Activated CD4-positive, alpha-beta memory T cell treated with anti-CD3 and anti-CD28 coated beads for 36 hours (primary cell): Measurements from ENCODE around the gene MTCP1. TPM values are rescaled to one million over a fixed set of nuclear protein-coding genes. Genes with fewer than 3 reads are reported as not detected.

Source experiments
- CTCF ChIA-PET: fragments of 350-600 bp; sonication (Branson Sonifier 250); formaldehyde crosslinking; loops from one replicate; lab custom pipeline; 2021; ENCODE audit warnings: antibody characterized with exemption, inconsistent platforms; lab: Charles Lee
- POLR2A ChIA-PET: fragments of 350-600 bp; sonication (Branson Sonifier 250); formaldehyde crosslinking; loops from one replicate; lab custom pipeline; 2021; ENCODE audit warnings: antibody characterized with exemption; lab: Charles Lee
- DNase-seq: peaks from one replicate; pipeline ENCODE4 v3.0.0-alpha.2; 2020
- H3K27ac Mint-ChIP-seq: one replicate; pipeline ENCODE4 v1.8.0; 2021; ENCODE audit warnings: mixed read lengths
- H3K27me3 Mint-ChIP-seq: one replicate; pipeline ENCODE4 v1.8.0; 2021; ENCODE audit warnings: mixed read lengths
- H3K36me3 Mint-ChIP-seq: one replicate; pipeline ENCODE4 v1.8.0; 2021; ENCODE audit warnings: mixed read lengths
- H3K4me1 Mint-ChIP-seq: one replicate; pipeline ENCODE4 v1.8.0; 2021; ENCODE audit warnings: low read depth, mixed read lengths
- H3K4me3 Mint-ChIP-seq: one replicate; pipeline ENCODE4 v1.8.0; 2021; ENCODE audit warnings: mild to moderate bottlenecking, mixed read lengths
- H3K9me3 Mint-ChIP-seq: one replicate; pipeline ENCODE4 v1.8.0; 2021; ENCODE audit warnings: mixed read lengths
- intact Hi-C: fragments of 100-400 bp; cut with micrococcal nuclease; formaldehyde crosslinking; loops from one replicate; pipeline ENCODE4 v1.15.1; 2023
- total RNA-seq, 2 experiments: library from RNA; stranded (reverse); gene quantifications; one replicate each; pipeline ENCODE4 v1.2.3, GENCODE V29; 2021

Gene MTCP1
- total RNA-seq, 2 experiments from 2014 or later, result 16.2 to 19.2 TPM

- H3K4me1 Mint-ChIP-seq, result peaks cover 30% of the 10 kb centered on the region
- POLR2A ChIA-PET, result no interaction called here
- no peaks in the 10 kb centered on the region for H3K9me3 Mint-ChIP-seq
- peak overlapping the region; percentile 62 for H3K27ac Mint-ChIP-seq
- peaks cover 4% of the 10 kb centered on the region for H3K36me3 Mint-ChIP-seq
- DNase-seq, result peak; percentile 12
- CTCF ChIA-PET, result no interaction called here
- H3K27me3 Mint-ChIP-seq, result no peaks in the 10 kb centered on the region
- no peak overlapping the region for H3K4me3 Mint-ChIP-seq
- intact Hi-C loops, result no loop called here
These were observed 18.0 kb downstream of the MTCP1 start for GRCh38 chrX:155052738-155053498.

- ChIA-PET POLR2A (no interaction called here), CTCF (interaction anchor here (0.6 to 1.6 kb wide), 8 partner anchors 8 to 148 kb away, joined by 3 to 11 read pairs (median 5); partner anchors contain the start of gene FUNDC2)
These were observed 21.8 kb downstream of the MTCP1 start for GRCh38 chrX:155048977-155049619.

GRCh38 chrX:155046811-155047528, 24.0 kb downstream of the MTCP1 start:
- Mint-ChIP-seq H3K4me3 (no peak overlapping the region), H3K9me3 (no peaks in the 10 kb centered on the region)
- DNase-seq, result no peak

More at GRCh38 chrX:155048977-155049619, 21.8 kb downstream of the MTCP1 start:
- peak; percentile 53 for DNase-seq
- Mint-ChIP-seq H3K27ac (peak overlapping the region; percentile 33), H3K9me3 (no peaks in the 10 kb centered on the region), H3K36me3 (peaks cover 4% of the 10 kb centered on the region), H3K4me1 (peaks cover 16% of the 10 kb centered on the region), H3K27me3 (no peaks in the 10 kb centered on the region), H3K4me3 (no peak overlapping the region)
- intact Hi-C loops, result no loop called here

GRCh38 chrX:155046129-155046810, 24.7 kb downstream of the MTCP1 start:
- intact Hi-C loops, result no loop called here
- Mint-ChIP-seq H3K4me1 (peaks cover 16% of the 10 kb centered on the region), H3K27me3 (no peaks in the 10 kb centered on the region), H3K27ac (no peak overlapping the region), H3K4me3 (no peak overlapping the region), H3K36me3 (peaks cover 4% of the 10 kb centered on the region), H3K9me3 (no peaks in the 10 kb centered on the region)
- DNase-seq, result no peak
- CTCF ChIA-PET, result interaction anchor here (2.0 kb wide), 1 partner anchor 10 kb away, joined by 11 read pairs; no protein-coding TSS in a partner anchor
- POLR2A ChIA-PET, result no interaction called here

More at GRCh38 chrX:155046811-155047528, 24.0 kb downstream of the MTCP1 start:
- CTCF ChIA-PET, result interaction anchor here (2.0 kb wide), 1 partner anchor 10 kb away, joined by 11 read pairs; no protein-coding TSS in a partner anchor
- intact Hi-C loops, result no loop called here
- Mint-ChIP-seq H3K4me1 (peaks cover 16% of the 10 kb centered on the region), H3K27ac (no peak overlapping the region), H3K27me3 (no peaks in the 10 kb centered on the region), H3K36me3 (peaks cover 6% of the 10 kb centered on the region)
- POLR2A ChIA-PET, result no interaction called here

- no peak overlapping the region for H3K27ac Mint-ChIP-seq
- peaks cover 19% of the 10 kb centered on the region for H3K36me3 Mint-ChIP-seq
- H3K27me3 Mint-ChIP-seq, result no peaks in the 10 kb centered on the region
- H3K4me3 Mint-ChIP-seq, result no peak overlapping the region
- peaks cover 5% of the 10 kb centered on the region for H3K9me3 Mint-ChIP-seq
- H3K4me1 Mint-ChIP-seq, result peaks cover 9% of the 10 kb centered on the region
- no peak for DNase-seq
- ChIA-PET CTCF (no interaction called here), POLR2A (no interaction called here)
- intact Hi-C loops, result no loop called here
These were observed 35.2 kb downstream of the MTCP1 start for GRCh38 chrX:155035688-155036087.

- Mint-ChIP-seq H3K4me1 (peaks cover 20% of the 10 kb centered on the region), H3K36me3 (peaks cover 16% of the 10 kb centered on the region), H3K27ac (no peak overlapping the region), H3K4me3 (no peak overlapping the region), H3K27me3 (no peaks in the 10 kb centered on the region), H3K9me3 (peaks cover 5% of the 10 kb centered on the region)
- DNase-seq, result no peak
- CTCF ChIA-PET, result no interaction called here
- POLR2A ChIA-PET, result no interaction called here
- intact Hi-C loops, result no loop called here
These were observed 39.3 kb downstream of the MTCP1 start for GRCh38 chrX:155031657-155032056.

- Mint-ChIP-seq H3K4me1 (peaks cover 21% of the 10 kb centered on the region), H3K4me3 (peak overlapping the region; percentile 43), H3K9me3 (no peaks in the 10 kb centered on the region), H3K27ac (peak overlapping the region; percentile 53), H3K27me3 (no peaks in the 10 kb centered on the region), H3K36me3 (no peaks in the 10 kb centered on the region)
- DNase-seq, result no peak
- ChIA-PET POLR2A (no interaction called here), CTCF (interaction anchor here (3.1 kb wide), 1 partner anchor 28 kb away, joined by 12 read pairs; no protein-coding TSS in a partner anchor)
- intact Hi-C loops, result no loop called here
These were observed 42.1 kb downstream of the MTCP1 start for GRCh38 chrX:155028877-155029291.

GRCh38 chrX:155028129-155028528, 42.8 kb downstream of the MTCP1 start:
- H3K27ac Mint-ChIP-seq, result peak overlapping the region; percentile 94
- no peaks in the 10 kb centered on the region for H3K36me3 Mint-ChIP-seq
- peak overlapping the region; percentile 83 for H3K4me3 Mint-ChIP-seq
- intact Hi-C loops, result no loop called here
- no peaks in the 10 kb centered on the region for H3K27me3 Mint-ChIP-seq
- peaks cover 21% of the 10 kb centered on the region for H3K4me1 Mint-ChIP-seq
- peak; percentile 9 for DNase-seq
- ChIA-PET CTCF (interaction anchor here (0.8 to 3.3 kb wide), 3 partner anchors 21 to 48 kb away, joined by 3 to 12 read pairs (median 11); no protein-coding TSS in a partner anchor), POLR2A (no interaction called here)
- no peaks in the 10 kb centered on the region for H3K9me3 Mint-ChIP-seq

GRCh38 chrX:155027509-155028066, 43.3 kb downstream of the MTCP1 start:
- H3K9me3 Mint-ChIP-seq, result no peaks in the 10 kb centered on the region
- peak overlapping the region; percentile 94 for H3K27ac Mint-ChIP-seq
- no peaks in the 10 kb centered on the region for H3K27me3 Mint-ChIP-seq
- peak overlapping the region; percentile 83 for H3K4me3 Mint-ChIP-seq
- ChIA-PET CTCF (interaction anchor here (0.8 to 3.3 kb wide), 5 partner anchors 21 to 188 kb away, joined by 3 to 12 read pairs (median 3); no protein-coding TSS in a partner anchor), POLR2A (interaction anchor here (1.3 kb wide), 1 partner anchor 42 kb away, joined by 5 read pairs; no protein-coding TSS in a partner anchor)
- H3K4me1 Mint-ChIP-seq, result peaks cover 21% of the 10 kb centered on the region
- intact Hi-C loops, result loop anchor here (2.0 kb wide), 1 partner anchor 37 kb away; no protein-coding TSS in a partner anchor
- peak; percentile 11 for DNase-seq
- no peaks in the 10 kb centered on the region for H3K36me3 Mint-ChIP-seq

- no peaks in the 10 kb centered on the region for H3K27me3 Mint-ChIP-seq
These were observed 44.0 kb downstream of the MTCP1 start, which contains the start of gene FUNDC2 for GRCh38 chrX:155026727-155027508. Gene FUNDC2 (plus strand): TSS chrX:155026844. CDS start chrX:155026939, 95 bp downstream.

More at GRCh38 chrX:155026727-155027508, 44.0 kb downstream of the MTCP1 start, which contains the start of gene FUNDC2:
- ChIA-PET POLR2A (interaction anchor here (0.8 to 1.3 kb wide), 2 partner anchors 43 to 46 kb away, joined by 3 to 5 read pairs; no protein-coding TSS in a partner anchor), CTCF (interaction anchor here (0.7 to 3.3 kb wide), 5 partner anchors 10 to 189 kb away, joined by 3 to 12 read pairs (median 3); no protein-coding TSS in a partner anchor)
- Mint-ChIP-seq H3K36me3 (no peaks in the 10 kb centered on the region), H3K27ac (peak within 1 kb of the TSS; percentile 94), H3K9me3 (no peaks in the 10 kb centered on the region), H3K4me3 (peak within 1 kb of the TSS; percentile 83), H3K4me1 (peaks cover 21% of the 10 kb centered on the region)
- intact Hi-C loops, result loop anchor here (1.0 to 2.0 kb wide), 2 partner anchors 36 to 44 kb away; partner anchors contain the start of genes BRCC3, CMC4 and MTCP1
- DNase-seq, result peak; percentile 96
